GM19467 (cell line): ENCODE data around the gene IDS.

ENCODE experiments used
- ATAC-seq: cut with Tn5 transposase; IDR thresholded peaks from one replicate; pipeline ENCODE4 v1.9.1; 2021; ENCODE audit warnings: mild to moderate bottlenecking, moderate library complexity; ENCODE audit not compliant: unreplicated experiment

Gene IDS

DNA sequence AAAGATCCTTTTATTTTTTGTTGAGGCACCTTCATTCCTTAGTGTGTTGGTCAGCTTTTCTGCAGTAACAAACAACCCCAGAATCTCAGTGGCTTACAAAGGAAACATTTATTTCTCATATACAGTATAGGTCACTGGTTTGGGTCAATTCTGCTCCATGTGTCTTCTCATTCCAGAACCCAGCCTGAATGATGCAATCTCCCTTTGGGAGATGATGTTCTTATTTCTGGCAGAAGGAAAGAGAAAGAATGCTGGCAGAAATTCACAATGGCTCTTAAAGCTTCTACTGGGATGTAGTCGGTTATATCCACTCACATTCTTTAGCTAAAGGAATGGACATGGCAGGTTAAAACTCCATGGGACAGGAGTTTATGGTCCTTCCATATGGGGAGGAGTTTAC is 42.3 kb downstream of the IDS start:
- no peak for ATAC-seq

DNA sequence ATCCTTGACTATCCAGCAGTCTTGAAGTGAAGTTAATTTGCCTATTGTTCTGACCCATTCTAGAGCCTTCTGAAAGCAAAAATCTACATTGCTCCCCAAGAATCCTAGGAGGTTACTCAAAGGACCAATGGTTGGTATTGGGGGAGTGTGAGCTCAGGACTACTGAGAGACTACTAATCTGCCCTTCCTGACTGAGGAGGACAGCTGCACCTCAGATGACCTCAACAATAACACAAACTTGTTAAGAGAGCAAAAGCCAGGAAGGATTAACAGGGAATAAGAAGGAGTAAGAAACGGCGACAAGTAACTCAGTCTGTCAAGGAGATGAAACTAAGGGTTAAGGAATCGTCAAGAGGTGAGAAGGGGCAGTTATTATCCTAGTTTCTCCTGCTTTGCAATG is 43.4 kb downstream of the IDS start:
- no peak for ATAC-seq

GRCh38 chrX:149458586-149458985 is 46.5 kb downstream of the IDS start:
- ATAC-seq = no peak

DNA sequence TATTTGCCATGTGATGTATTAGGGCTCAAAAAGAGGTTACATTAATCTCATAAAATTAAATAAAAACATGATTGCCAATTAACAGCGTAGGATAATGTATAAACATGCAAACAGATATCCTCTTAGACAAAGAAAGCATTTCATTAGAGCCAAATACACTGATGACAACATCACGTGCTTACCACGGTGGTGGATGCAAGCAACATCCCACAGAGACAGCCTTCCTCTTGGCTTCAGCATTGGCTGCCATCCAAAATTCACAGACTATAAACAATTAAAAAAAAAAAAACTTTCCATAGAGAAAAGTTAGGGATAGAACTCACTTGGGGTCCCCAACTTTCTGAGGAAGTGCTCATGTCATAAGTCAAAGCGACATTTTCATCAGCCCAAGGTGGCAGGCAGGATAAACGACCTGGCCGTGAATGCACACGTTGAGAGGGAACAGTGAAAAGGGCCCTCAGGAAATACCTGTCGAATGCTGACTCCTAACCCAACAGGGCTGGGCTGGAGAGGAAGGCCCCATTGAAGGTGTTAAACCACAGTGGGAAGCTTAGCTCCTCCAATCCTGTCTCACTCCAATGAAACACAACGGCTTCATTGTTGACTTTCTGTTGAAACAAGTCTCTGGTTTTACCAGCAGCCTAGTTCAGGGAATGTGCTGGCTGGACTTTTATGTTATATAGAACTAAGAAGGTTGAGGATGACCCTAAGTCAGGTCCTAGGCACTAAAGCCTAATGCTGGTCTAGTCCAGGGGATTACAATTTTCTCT is 48.4 kb downstream of the IDS start:
- no peak for ATAC-seq

- no peak for ATAC-seq
Observed at GRCh38 chrX:149455934-149456333, 49.2 kb downstream of the IDS start.

DNA sequence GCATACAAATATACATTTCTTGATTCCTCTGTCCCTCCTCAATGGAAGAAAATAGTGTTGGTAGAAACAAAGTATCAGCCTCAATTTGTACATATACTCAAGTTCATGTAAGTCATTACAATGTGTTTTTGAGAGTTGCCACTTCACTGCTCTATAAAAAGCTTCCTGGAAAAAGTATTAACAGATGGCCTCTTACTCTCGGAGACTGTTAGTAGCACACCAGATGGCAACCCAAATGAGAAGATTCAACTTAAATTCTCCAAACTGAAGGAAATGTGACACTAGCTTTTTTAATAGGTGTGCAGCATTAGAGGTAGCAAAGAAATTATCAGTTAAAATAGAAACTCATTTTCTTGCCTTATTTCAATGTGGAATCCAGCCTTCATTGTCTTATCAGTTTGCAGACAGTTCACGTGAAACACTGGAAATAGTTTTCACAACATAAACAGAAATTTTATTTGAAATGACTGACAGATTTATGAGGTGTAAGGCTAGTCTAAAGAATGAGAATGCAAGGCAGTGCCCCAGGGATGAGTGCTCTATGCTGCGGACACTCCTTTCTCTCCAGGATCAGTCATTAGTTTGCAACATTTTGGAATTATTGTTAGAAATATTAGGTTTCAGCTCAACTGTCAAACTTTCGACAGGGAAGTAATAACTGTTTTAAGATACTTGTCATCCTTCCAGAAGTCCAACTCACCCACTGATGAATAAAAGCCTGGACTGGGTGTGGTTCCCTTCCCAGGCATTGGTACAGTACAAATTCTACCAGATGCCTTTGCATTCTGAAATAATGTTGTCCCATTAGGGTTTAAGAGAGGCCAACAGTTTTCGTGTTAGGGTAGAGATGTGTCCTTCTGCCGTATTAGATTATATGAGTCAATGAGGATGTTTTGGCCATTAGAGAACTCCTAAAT is 50.9 kb downstream of the IDS start:
- no peak for ATAC-seq

DNA sequence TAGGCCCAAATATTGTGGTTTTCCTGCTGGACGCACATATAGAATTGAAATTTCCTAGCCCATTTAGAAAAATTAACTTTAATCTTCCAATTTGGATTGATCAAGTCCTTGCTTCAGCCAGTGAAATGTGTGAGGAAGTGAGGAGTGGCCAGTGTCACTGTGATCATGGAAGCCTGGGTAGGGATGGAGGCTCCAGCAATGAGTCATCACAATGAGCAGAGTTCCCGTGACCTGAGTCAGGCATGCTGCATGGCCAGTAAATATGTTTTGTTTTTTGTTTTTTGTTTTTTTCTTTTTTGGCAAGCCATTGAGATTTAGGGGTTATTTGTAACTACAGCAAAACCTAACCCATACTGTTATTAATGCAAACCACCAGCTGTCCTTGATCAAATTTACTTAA is 52.1 kb downstream of the IDS start:
- ATAC-seq = no peak

- no peak for ATAC-seq
Observed at GRCh38 chrX:149433451-149433850, 71.7 kb downstream of the IDS start.

GRCh38 chrX:149433051-149433450 is 72.1 kb downstream of the IDS start:
- ATAC-seq = no peak
